Choroid plexus epithelial cell (primary cell): Measurements from ENCODE around the gene MME.

Experiments used
- DNase-seq: peaks from one replicate; pipeline ENCODE4 v3.0.0-alpha.2; 2010; ENCODE audit warnings: low read depth
- H3K4me3 ChIP-seq: 2 replicates; pipeline ENCODE4 v1.5.1; 2011; ENCODE audit warnings: low read depth, mild to moderate bottlenecking, control low read depth, low read length, moderate library complexity
- TF ChIP-seq, protein P1 (sequence below): conservative IDR thresholded peaks from 2 replicates; pipeline ENCODE4 v1.5.1; 2011; ENCODE audit warnings: low read depth, mild to moderate bottlenecking, control low read depth, inconsistent platforms, low read length, moderate library complexity

Gene MME

DNA sequence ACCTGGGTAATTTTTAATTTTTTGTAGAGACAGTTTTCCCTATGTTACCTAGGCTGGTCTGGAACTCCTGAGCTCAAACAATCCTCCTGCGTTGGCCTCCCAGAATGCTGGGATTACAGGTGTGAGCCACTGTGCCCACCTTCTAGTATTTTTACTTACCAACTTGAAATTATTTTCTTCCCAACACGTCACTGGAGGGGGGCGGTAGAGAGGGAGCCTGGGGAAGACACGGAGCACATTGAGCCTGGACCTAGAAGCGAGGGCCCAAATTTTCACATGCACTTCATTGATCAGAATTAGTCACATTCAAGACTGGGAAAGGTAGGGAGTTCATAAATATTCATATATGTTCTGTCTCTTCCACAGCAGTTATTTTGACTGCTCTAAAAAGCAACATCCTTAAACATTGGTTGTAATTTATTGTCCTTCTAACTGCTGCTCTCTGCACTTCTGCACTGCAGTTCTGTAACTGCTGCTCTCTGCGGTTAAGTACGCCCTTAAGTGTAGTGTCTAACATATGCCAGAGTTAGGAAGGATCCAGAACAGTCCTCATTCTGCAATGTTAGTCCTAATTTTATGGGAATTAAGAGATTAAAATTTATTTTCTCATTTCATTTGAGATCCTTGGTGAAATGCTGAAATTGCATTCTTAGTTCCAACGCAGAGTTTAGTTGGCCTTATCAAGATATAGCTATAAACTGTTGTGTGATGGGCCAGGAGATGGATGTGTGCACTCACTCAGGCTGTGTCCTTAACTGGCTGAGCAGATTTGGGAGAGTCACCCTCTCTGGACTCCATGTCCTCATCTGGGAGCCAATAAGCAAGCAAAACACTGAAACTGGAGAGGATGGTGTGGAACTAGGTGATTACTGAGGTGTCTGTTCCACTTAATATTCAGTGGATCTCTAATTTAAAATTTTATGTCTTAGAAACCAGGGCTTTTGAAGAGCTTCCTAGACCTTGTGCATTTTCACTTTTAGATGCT is 115.1 kb downstream of the MME start:
- H3K4me3 ChIP-seq = no peak overlapping the region
- no peak for DNase-seq
- TF ChIP-seq, protein P1, sequence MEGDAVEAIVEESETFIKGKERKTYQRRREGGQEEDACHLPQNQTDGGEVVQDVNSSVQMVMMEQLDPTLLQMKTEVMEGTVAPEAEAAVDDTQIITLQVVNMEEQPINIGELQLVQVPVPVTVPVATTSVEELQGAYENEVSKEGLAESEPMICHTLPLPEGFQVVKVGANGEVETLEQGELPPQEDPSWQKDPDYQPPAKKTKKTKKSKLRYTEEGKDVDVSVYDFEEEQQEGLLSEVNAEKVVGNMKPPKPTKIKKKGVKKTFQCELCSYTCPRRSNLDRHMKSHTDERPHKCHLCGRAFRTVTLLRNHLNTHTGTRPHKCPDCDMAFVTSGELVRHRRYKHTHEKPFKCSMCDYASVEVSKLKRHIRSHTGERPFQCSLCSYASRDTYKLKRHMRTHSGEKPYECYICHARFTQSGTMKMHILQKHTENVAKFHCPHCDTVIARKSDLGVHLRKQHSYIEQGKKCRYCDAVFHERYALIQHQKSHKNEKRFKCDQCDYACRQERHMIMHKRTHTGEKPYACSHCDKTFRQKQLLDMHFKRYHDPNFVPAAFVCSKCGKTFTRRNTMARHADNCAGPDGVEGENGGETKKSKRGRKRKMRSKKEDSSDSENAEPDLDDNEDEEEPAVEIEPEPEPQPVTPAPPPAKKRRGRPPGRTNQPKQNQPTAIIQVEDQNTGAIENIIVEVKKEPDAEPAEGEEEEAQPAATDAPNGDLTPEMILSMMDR = no peak

DNA sequence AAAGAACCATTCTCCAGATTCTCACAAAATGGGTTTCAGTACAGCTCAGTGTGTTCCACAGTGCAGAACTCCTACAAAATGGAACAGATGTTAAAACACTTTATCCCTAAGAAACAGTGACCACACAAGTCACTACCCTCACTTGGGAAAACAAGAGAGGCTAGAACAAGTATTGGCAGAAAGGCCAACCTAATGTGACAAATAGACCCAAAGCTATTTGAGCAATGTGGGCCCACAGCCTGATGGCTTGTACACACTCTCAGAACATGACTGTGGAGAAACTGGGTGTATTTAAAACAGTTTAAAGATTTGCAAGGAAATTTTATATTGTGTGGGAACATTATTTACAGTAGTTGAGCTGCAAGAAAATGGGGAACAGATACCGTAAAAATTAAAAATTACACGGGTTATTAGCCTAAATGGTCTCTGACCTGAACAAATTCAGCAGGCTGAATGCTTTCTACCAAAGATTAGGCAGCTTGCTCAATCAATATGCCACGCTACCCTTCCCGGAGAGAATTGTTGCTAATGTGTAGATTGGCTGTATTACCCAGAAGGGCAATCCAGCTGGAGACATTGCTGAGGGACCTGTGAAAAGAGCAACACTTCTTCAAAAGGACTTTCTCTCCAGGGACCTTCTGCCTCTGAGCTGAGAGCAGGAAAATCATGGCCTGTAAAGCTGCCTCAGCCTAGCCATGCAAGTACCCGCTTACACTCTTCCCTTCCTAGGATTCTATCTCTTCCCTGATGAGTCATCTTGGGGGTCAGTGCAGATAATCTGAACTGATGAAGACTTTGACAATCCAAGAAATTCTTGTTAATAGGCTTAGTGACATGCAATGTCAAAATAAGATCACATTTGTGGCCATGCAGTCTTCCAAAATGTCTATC is 116.3 kb downstream of the MME start:
- no peak for DNase-seq
- TF ChIP-seq, protein P1 = no peak
- no peak overlapping the region for H3K4me3 ChIP-seq

DNA sequence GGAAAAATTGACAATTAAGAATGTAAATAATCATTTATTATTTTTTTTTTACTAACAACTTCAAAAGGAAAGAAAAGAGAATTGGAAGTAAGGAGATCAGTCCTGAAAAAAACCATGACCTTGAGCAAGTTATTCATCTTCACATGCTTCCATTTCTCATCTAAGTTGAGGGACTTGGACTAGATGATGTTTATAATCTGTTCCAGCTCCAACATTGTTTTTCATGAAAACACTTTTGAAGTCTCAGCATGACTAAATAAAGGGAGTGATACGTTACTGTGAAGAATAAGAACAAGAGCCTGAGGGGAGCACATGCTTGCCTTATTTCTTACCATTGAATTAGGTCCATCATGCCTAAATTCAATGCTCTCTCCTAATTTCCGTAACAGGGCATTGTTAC is 117.7 kb downstream of the MME start:
- no peak for DNase-seq
- H3K4me3 ChIP-seq = no peak overlapping the region
- TF ChIP-seq, protein P1 = no peak

DNA sequence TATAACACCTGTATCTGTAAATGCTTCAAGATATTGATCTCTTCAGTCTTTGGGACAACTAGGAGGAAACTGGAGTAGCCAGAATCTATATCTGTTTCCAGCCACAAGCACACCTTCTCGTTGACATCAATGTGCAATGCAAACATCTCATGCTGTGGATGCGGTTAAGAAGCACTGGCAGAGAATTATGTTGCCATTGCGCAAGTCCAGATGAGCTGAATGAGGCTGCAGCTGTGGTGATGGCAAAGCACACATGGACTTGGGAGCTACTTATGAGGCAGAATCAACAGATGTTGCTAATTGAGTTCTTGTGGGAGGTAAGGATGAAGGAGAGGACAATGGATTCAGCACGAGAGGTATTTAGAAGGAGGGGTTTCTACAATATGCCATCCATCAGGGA is 122.5 kb downstream of the MME start:
- peak; percentile 54 for DNase-seq
- H3K4me3 ChIP-seq = no peak overlapping the region
- TF ChIP-seq, protein P1 = no peak

DNA sequence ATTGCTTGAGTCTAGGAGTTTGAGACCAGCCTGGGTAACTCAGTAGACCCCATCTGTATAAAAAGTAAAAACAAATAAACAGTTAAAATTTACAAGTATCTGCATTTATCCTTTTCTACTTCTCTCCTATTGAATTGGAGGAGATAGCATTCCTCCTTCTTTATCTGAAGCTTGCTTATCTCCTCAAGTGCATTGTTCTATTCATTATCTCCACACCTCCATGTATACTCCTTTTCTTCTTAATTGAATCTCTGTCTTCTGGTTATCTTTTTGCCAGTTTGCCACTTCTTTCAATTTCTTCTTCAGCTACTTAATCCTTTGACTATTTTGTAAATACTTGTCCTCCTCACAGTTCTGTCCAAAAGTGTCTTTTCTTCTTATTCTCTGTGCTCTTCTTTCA is 124.7 kb downstream of the MME start:
- H3K4me3 ChIP-seq = no peak overlapping the region
- TF ChIP-seq, protein P1 = no peak
- no peak for DNase-seq

DNA sequence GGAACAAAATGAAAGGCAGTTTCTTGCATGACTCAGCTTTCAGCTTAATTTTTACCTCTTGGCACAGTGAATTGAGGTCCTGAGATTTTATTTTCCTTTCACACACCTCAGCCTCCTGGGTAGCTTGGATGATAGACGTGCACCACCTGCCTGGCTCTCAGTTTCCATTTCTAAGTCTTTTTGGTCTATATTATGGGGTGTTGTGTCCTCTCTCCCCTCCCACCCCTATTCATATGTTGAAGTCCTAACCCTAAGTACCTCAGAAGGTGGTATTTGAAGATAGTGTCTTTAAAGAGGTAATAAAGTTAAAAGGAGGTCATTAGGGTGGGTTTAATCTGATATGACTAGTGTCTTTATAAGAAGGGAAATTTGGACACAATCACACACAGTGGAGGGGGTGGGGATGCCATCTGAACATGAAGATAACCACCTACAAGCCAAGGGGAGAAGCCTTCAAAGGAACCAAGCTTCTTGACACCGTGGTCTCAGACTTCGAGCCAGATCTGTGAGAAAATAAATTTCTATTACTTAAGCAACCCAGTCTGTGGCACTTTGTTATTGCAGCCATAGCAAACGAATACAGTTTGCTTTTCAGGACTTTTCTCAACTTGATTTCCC is 128.2 kb downstream of the MME start:
- H3K4me3 ChIP-seq = no peak overlapping the region
- TF ChIP-seq, protein P1 = no peak
- DNase-seq = no peak
